ENCODE results near the gene TMEM134. TPM values are rescaled to one million over a fixed set of nuclear protein-coding genes. Genes with fewer than 3 reads are reported as not detected.

The TMEM134 gene
- polyA plus RNA-seq, 6 donors from 2014 or later: 183 to 250 (median 221) TPM

- peaks cover 30 to 59% (median 54%) of the 10 kb centered on the region in 3 donors for H3K4me1 Mint-ChIP-seq
- no peak for DNase-seq
- H3K9me3 Mint-ChIP-seq: no peaks in the 10 kb centered on the region
- no peaks in the 10 kb centered on the region for H3K27me3 Mint-ChIP-seq
- ATAC-seq (ENCODE audit: low read depth in 2 of 2): no peak
- H3K27ac Mint-ChIP-seq: peak overlapping the region in 1 of 6 donors; percentile 84
- no peaks in the 10 kb centered on the region for H3K36me3 Mint-ChIP-seq
- no peak overlapping the region for H3K4me3 Mint-ChIP-seq
Measured at GRCh38 chr11:67453816-67454732, 15.0 kb downstream of the TMEM134 start.

DNA sequence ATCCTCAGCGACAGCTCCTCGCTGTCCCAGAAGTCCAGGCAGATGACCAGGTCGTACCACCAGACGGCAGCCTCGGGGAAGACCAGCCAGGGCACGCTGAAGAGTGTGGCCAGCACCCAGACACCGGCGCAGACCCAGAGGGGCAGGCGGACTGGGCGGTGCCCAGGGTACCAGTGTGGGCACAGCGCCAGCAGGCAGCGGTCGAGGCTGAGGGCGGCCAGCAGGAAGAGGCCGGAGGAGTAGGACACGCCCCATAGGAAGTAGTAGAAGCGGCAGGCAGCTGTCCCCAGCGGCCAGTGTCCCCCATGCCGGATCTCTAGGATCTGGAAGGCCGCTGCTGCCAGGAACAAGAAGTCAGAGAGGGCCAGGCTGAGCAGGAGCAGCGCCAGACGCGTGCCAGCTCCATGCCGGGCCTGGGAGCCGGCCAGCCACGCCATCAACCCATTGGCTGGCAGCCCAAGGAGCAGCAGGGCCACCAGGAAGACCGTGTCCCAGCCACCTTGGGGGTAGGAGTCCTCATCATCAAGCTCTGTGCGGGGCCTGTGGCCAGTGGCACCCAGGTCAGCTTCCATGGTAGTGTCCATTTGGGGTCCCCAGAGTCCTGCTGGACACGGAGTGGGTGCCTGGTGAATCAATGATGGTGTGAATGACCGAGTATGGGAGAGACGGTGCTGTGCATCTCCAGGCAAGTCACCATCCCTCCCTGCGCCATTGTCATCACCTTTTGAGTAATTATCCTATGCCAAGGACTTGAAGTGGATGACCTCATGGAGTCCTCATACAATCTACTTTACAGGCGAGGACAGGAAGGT lies 16.7 kb downstream of the TMEM134 start, which contains the start of gene GPR152:
GPR152 (minus strand) TSS at position 589 of the 812 bp plus-strand sequence; CDS start at position 584, 5 bp downstream.
- Mint-ChIP-seq H3K4me3 (peak within 1 kb of the TSS in 1 of 8 donors; percentile 47), H3K4me1 (peaks cover 29 to 58% (median 53%) of the 10 kb centered on the region in 3 donors), H3K9me3 (no peaks in the 10 kb centered on the region), H3K27ac (peak within 1 kb of the TSS in 4 of 6 donors; percentile 24 to 89 (median 46)), H3K36me3 (no peaks in the 10 kb centered on the region), H3K27me3 (no peaks in the 10 kb centered on the region)
- ATAC-seq (ENCODE audit: low read depth in 2 of 2) (no peak), DNase-seq (no peak)

DNA sequence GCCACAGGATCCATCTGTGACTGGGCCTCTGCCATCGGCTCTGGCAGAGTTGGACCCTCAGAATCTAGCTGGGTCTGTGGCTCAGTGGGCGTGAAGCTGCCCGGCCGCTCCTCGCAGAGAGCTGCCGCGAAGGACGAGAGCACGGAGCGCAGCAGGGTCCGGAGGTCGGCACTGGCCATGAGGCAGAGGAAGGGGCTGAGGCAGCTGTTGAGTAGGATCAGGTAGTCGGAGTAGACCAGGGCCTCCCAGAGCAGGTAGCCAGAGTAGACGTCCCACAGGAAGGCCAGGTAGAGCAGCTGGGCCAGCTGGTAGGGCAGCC lies 17.4 kb downstream of the TMEM134 start:
- Mint-ChIP-seq H3K36me3 (no peaks in the 10 kb centered on the region), H3K27me3 (no peaks in the 10 kb centered on the region), H3K4me1 (peaks cover 24 to 58% (median 47%) of the 10 kb centered on the region in 3 donors), H3K9me3 (no peaks in the 10 kb centered on the region), H3K27ac (peak overlapping the region in 1 of 6 donors; percentile 49), H3K4me3 (peak overlapping the region in 1 of 8 donors; percentile 30)
- ATAC-seq (ENCODE audit: low read depth in 2 of 2) (no peak), DNase-seq (no peak)

- Mint-ChIP-seq H3K4me3 (peak overlapping the region in 2 of 8 donors; percentile 30 to 76), H3K27ac (peak overlapping the region in 3 of 6 donors; percentile 49 to 74 (median 56)), H3K36me3 (no peaks in the 10 kb centered on the region), H3K4me1 (peaks cover 27 to 64% (median 52%) of the 10 kb centered on the region in 3 donors), H3K27me3 (no peaks in the 10 kb centered on the region), H3K9me3 (no peaks in the 10 kb centered on the region)
- DNase-seq (no peak), ATAC-seq (ENCODE audit: low read depth in 2 of 2) (no peak)
Measured at GRCh38 chr11:67450796-67451657, 18.0 kb downstream of the TMEM134 start.

- H3K27me3 Mint-ChIP-seq: no peaks in the 10 kb centered on the region
- peak overlapping the region in 5 of 8 donors; percentile 9 to 77 (median 50) for H3K4me3 Mint-ChIP-seq
- peaks cover 38 to 74% (median 59%) of the 10 kb centered on the region in 3 donors for H3K4me1 Mint-ChIP-seq
- no peaks in the 10 kb centered on the region for H3K9me3 Mint-ChIP-seq
- DNase-seq (no peak), ATAC-seq (ENCODE audit: low read depth in 2 of 2) (no peak)
- H3K36me3 Mint-ChIP-seq: no peaks in the 10 kb centered on the region
- peak overlapping the region in 5 of 6 donors; percentile 12 to 86 (median 59) for H3K27ac Mint-ChIP-seq
Measured at GRCh38 chr11:67449116-67449844, 19.8 kb downstream of the TMEM134 start.

- H3K4me1 Mint-ChIP-seq: peaks cover 38 to 81% (median 66%) of the 10 kb centered on the region in 3 donors
- peak overlapping the region in 3 of 6 donors; percentile 37 to 81 (median 81) for H3K27ac Mint-ChIP-seq
- H3K27me3 Mint-ChIP-seq: no peaks in the 10 kb centered on the region
- DNase-seq: no peak
- H3K9me3 Mint-ChIP-seq: no peaks in the 10 kb centered on the region
- ATAC-seq (ENCODE audit: low read depth in 2 of 2): no peak
- no peaks in the 10 kb centered on the region for H3K36me3 Mint-ChIP-seq
- peak overlapping the region in 1 of 8 donors; percentile 55 for H3K4me3 Mint-ChIP-seq
Measured at GRCh38 chr11:67448220-67448609, 20.8 kb downstream of the TMEM134 start.

- DNase-seq (no peak), ATAC-seq (ENCODE audit: low read depth in 2 of 2) (no peak)
- no peaks in the 10 kb centered on the region for H3K36me3 Mint-ChIP-seq
- H3K4me1 Mint-ChIP-seq: peaks cover 54 to 88% (median 82%) of the 10 kb centered on the region in 3 donors
- H3K27me3 Mint-ChIP-seq: no peaks in the 10 kb centered on the region
- H3K9me3 Mint-ChIP-seq: no peaks in the 10 kb centered on the region
- peak overlapping the region; percentile 28 to 98 (median 95) for H3K27ac Mint-ChIP-seq
- peak overlapping the region; percentile 68 to 91 (median 84) for H3K4me3 Mint-ChIP-seq
Measured at GRCh38 chr11:67445515-67445914, 23.5 kb downstream of the TMEM134 start.

- peak in 1 of 2 donors; percentile 0 for ATAC-seq (ENCODE audit: low read depth in 2 of 2)
- Mint-ChIP-seq H3K4me3 (peak overlapping the region; percentile 71 to 88 (median 79)), H3K4me1 (peaks cover 60 to 87% (median 84%) of the 10 kb centered on the region in 3 donors), H3K9me3 (no peaks in the 10 kb centered on the region), H3K36me3 (no peaks in the 10 kb centered on the region), H3K27me3 (no peaks in the 10 kb centered on the region), H3K27ac (peak overlapping the region; percentile 64 to 97 (median 94))
- no peak for DNase-seq
Measured at GRCh38 chr11:67442504-67443404, 26.3 kb downstream of the TMEM134 start.

- peak overlapping the region; percentile 67 to 97 (median 94) for H3K27ac Mint-ChIP-seq
- H3K36me3 Mint-ChIP-seq: peaks cover 0 to 2% of the 10 kb centered on the region in 2 donors
- DNase-seq (peak; percentile 24), ATAC-seq (ENCODE audit: low read depth in 2 of 2) (peak; percentile 9 to 12)
- peak overlapping the region; percentile 66 to 97 (median 77) for H3K4me3 Mint-ChIP-seq
- H3K9me3 Mint-ChIP-seq: no peaks in the 10 kb centered on the region
- H3K4me1 Mint-ChIP-seq: peaks cover 59 to 84% (median 80%) of the 10 kb centered on the region in 3 donors
- H3K27me3 Mint-ChIP-seq: no peaks in the 10 kb centered on the region
Measured at GRCh38 chr11:67441731-67442351, 27.2 kb downstream of the TMEM134 start.

DNA sequence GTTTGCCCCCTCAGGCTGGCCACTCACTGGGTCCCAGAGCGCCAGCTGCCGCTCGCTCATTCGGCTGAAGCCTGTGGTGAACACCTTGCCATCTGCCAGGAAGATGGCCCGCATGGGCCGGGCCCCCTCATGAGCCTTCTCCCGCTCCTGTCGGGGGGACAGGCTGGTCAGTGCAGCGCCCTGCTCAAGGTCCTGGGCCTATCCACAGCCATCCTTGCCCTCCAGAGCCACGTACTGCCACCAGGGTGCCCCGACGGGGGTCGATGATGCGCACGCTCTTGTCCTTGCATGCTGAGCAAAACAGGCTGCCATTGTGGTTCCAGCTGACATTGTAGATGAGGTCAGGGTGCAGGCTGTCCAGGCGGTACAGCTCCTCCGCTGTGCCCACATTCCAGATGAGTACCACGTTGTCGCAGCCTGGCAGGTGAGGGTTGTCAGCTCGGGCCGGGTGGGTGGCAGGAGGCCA lies 27.9 kb downstream of the TMEM134 start:
- DNase-seq (peak; percentile 25), ATAC-seq (ENCODE audit: low read depth in 2 of 2) (no peak)
- H3K4me3 Mint-ChIP-seq: peak overlapping the region in 7 of 8 donors; percentile 52 to 97 (median 73)
- peaks cover 60 to 85% (median 76%) of the 10 kb centered on the region in 3 donors for H3K4me1 Mint-ChIP-seq
- no peaks in the 10 kb centered on the region for H3K9me3 Mint-ChIP-seq
- H3K27me3 Mint-ChIP-seq: no peaks in the 10 kb centered on the region
- peaks cover 0 to 8% of the 10 kb centered on the region in 2 donors for H3K36me3 Mint-ChIP-seq
- H3K27ac Mint-ChIP-seq: peak overlapping the region in 4 of 6 donors; percentile 84 to 96 (median 90)
